K562 (cell line): ENCODE measurements around the gene ECD. TPM values are rescaled to one million over a fixed set of nuclear protein-coding genes. Genes with fewer than 3 reads are reported as not detected.
"Not testable (repeated sequence)": the region's sequence is repeated elsewhere in the genome, so short reads cannot be mapped to it uniquely, and the experiment has no call there.

Experiments
- ATAC-seq: fragments of 200-7000 bp; cut with Tn5 transposase; 3 replicates; pipeline ENCODE4 v1.9.1; 2020; ENCODE audit warnings: moderate library complexity
- BruUV-seq: library from RNA; stranded (reverse); fragments of 400-500 nt; replicated peaks from 2 replicates; lab custom pipeline; 2021; lab: Mats Ljungman, UMichigan
- CTCF ChIA-PET: fragments of 300-600 bp; formaldehyde crosslinking; extraction: SDS; loops from one replicate; lab custom pipeline; 2021; ENCODE audit warnings: low intra/inter-chr PET ratio; lab: Yijun Ruan, JAX
- POLR2A ChIA-PET: fragments of 300-600, 350-650 bp; sonication (Branson Sonifier 250); formaldehyde crosslinking; extraction: SDS; loops from one replicate; lab custom pipeline; 2021; ENCODE audit warnings: antibody characterized with exemption, inconsistent platforms; lab: Yijun Ruan, JAX
- DNase-seq, 4 experiments: peaks; one replicate each; pipeline versions ENCODE4 v3.0.0 to v3.0.0-alpha.2; 2011 to 2018; ENCODE audit warnings: low spot score in 3 of 4, mixed read lengths in 3 of 4; ENCODE audit errors: extremely low read depth in 1 of 4
- FAIRE-seq: peaks from 2 replicates; lab custom pipeline; 2011; peaks lifted over from hg19 to GRCh38; lab: Jason Lieb, UNC
- H2AFZ ChIP-seq: 2 replicates; pipeline ENCODE4 v1.6.0; 2011; ENCODE audit warnings: low read depth, low read length, control low read depth, inconsistent platforms
- H3K27ac ChIP-seq: fragments of 200-600 bp; 3 replicates; pipeline ENCODE4 v1.8.0; 2011; ENCODE audit warnings: low read depth, mild to moderate bottlenecking, control low read depth, inconsistent platforms, low read length, moderate library complexity, mixed read lengths; ENCODE audit errors: extremely low read depth
- H3K27me3 ChIP-seq, 2 experiments: fragments of 300-600 bp in 1 of 2; 2 replicates in 1 of 2; 3 replicates in 1 of 2; pipeline versions ENCODE4 v1.6.0 to v1.8.0; 2011; ENCODE audit warnings: inconsistent platforms in 2 of 2, low read length in 2 of 2, mild to moderate bottlenecking in 1 of 2, mixed read lengths in 1 of 2, moderate library complexity in 1 of 2; ENCODE audit not compliant: control insufficient read depth in 2 of 2, insufficient read depth in 2 of 2
- H3K36me3 ChIP-seq: fragments of 300-600 bp; 3 replicates; pipeline ENCODE4 v1.8.0; 2011; ENCODE audit warnings: mild to moderate bottlenecking, low read length, inconsistent platforms; ENCODE audit not compliant: control insufficient read depth, insufficient read depth
- H3K4me1 ChIP-seq, 2 experiments: fragments of 200-600 bp in 1 of 2; replicated peaks in 1 of 2; 2 replicates in 1 of 2; 3 replicates in 1 of 2; pipeline versions ENCODE4 v1.5.1 to v1.8.0; 2011; ENCODE audit warnings: inconsistent platforms in 2 of 2, low read length in 2 of 2, mild to moderate bottlenecking in 1 of 2, mixed read lengths in 1 of 2, moderate library complexity in 1 of 2; ENCODE audit not compliant: control insufficient read depth in 2 of 2, insufficient read depth in 2 of 2
- H3K4me2 ChIP-seq: 2 replicates; pipeline ENCODE4 v1.6.1; 2011; ENCODE audit warnings: low read length, control low read depth, inconsistent platforms, mixed read lengths; ENCODE audit not compliant: insufficient read depth
- H3K4me3 ChIP-seq: fragments of 200-600 bp; sonication (generic), shearing (Covaris generic); 2 replicates; pipeline ENCODE4 v1.5.1; 2016; ENCODE audit warnings: control low read depth, inconsistent platforms
- H3K79me2 ChIP-seq: fragments of 200-600 bp; 3 replicates; pipeline ENCODE4 v1.8.0; 2011; ENCODE audit warnings: low read length, inconsistent platforms; ENCODE audit not compliant: control insufficient read depth, insufficient read depth
- H3K9ac ChIP-seq, 2 experiments: 2 replicates each; pipeline versions ENCODE4 v1.6.0 to v1.6.1; 2011; ENCODE audit warnings: low read depth in 2 of 2, low read length in 2 of 2, control low read depth in 1 of 2, inconsistent platforms in 1 of 2, mild to moderate bottlenecking in 1 of 2, mixed read lengths in 1 of 2; ENCODE audit not compliant: insufficient read depth in 1 of 2
- H3K9me1 ChIP-seq: one replicate; pipeline ENCODE4 v1.6.0; 2011; ENCODE audit warnings: inconsistent platforms, mild to moderate bottlenecking, low read length, moderate library complexity; ENCODE audit not compliant: control insufficient read depth, insufficient read depth
- H3K9me3 ChIP-seq: replicated peaks from 2 replicates; pipeline ENCODE4 v1.5.1; 2011; ENCODE audit warnings: low read depth, low read length, inconsistent platforms; ENCODE audit not compliant: control insufficient read depth, insufficient read depth
- H4K20me1 ChIP-seq: replicated peaks from 2 replicates; pipeline ENCODE4 v1.6.1; 2011; ENCODE audit warnings: low read length, inconsistent platforms, mixed read lengths; ENCODE audit not compliant: control insufficient read depth, insufficient read depth
- ARID2 ChIP-seq: fragments of 450-650 bp; IDR thresholded peaks from 2 replicates; pipeline ENCODE4 v1.6.1; 2017; ENCODE audit warnings: antibody characterized with exemption, mild to moderate bottlenecking
- ARID4B ChIP-seq: sonication (generic); formaldehyde crosslinking; IDR thresholded peaks from 2 replicates; pipeline ENCODE4 v1.8.0; 2022; ENCODE audit warnings: mild to moderate bottlenecking, missing genetic modification reagents
- ASH1L ChIP-seq: fragments of 450-650 bp; IDR thresholded peaks from 2 replicates; pipeline ENCODE4 v1.6.1; 2018; ENCODE audit warnings: borderline replicate concordance, mild to moderate bottlenecking, low read depth; ENCODE audit not compliant: partially characterized antibody
- C11orf30 ChIP-seq: fragments of 450-650 bp; IDR thresholded peaks from 2 replicates; pipeline ENCODE4 v1.6.1; 2016; ENCODE audit warnings: low read depth, mild to moderate bottlenecking
- CC2D1A ChIP-seq: fragments of 450-650 bp; IDR thresholded peaks from 2 replicates; pipeline ENCODE4 v1.6.1; 2017; ENCODE audit warnings: mild to moderate bottlenecking
- CHAMP1 ChIP-seq: fragments of 450-650 bp; IDR thresholded peaks from 2 replicates; pipeline ENCODE4 v1.6.1; 2016; ENCODE audit warnings: mild to moderate bottlenecking
- FOS ChIP-seq: IDR thresholded peaks from 3 replicates; pipeline ENCODE4 v1.6.1; 2011; ENCODE audit not compliant: insufficient read length; ENCODE audit errors: extremely low read depth
- FOXA3 ChIP-seq, 2 experiments: fragments of 450-650 bp in 1 of 2; sonication (generic) in 1 of 2; formaldehyde crosslinking; IDR thresholded peaks in 1 of 2; conservative IDR thresholded peaks in 1 of 2; 2 replicates each; pipeline versions ENCODE4 v1.4.0 to v1.8.0; 2020 to 2022; ENCODE audit warnings: mild to moderate bottlenecking in 2 of 2, missing genetic modification reagents in 1 of 2
- FOXK1 ChIP-seq: sonication (generic); formaldehyde crosslinking; IDR thresholded peaks from 2 replicates; pipeline ENCODE4 v1.8.0; 2022; ENCODE audit warnings: missing genetic modification reagents, mild to moderate bottlenecking, borderline replicate concordance
- FOXM1 ChIP-seq, 2 experiments: fragments of 450-650 bp in 1 of 2; sonication (generic) in 1 of 2; formaldehyde crosslinking in 1 of 2; IDR thresholded peaks; 2 replicates each; pipeline versions ENCODE4 v1.6.1 to v1.9.0; 2017 to 2022; ENCODE audit warnings: low read depth in 2 of 2, mild to moderate bottlenecking in 2 of 2, missing genetic modification reagents in 1 of 2, moderate library complexity in 1 of 2
- MBD2 ChIP-seq: sonication (generic); IDR thresholded peaks from 2 replicates; pipeline ENCODE4 v1.6.1; 2016; ENCODE audit warnings: low read depth, borderline replicate concordance
- RBM25 ChIP-seq: fragments of 200-400 bp; formaldehyde crosslinking; IDR thresholded peaks from 2 replicates; pipeline ENCODE4 v1.6.1; 2018; ENCODE audit warnings: low read length, low read depth, moderate library complexity; ENCODE audit not compliant: severe bottlenecking
- TRIM28 ChIP-seq: fragments of 450-650 bp; IDR thresholded peaks from 2 replicates; pipeline ENCODE4 v1.6.1; 2017
- ZNF316 ChIP-seq: fragments of 450-650 bp; IDR thresholded peaks from 2 replicates; pipeline ENCODE4 v1.6.1; 2016
- WGBS: fragments of 100-300 bp; shearing (Covaris generic); methylation state at CpG from one replicate; pipeline ENCODE4 v1.1.6; 2016; ENCODE audit warnings: low coverage, mixed read lengths; ENCODE audit not compliant: insufficient coverage; ENCODE audit errors: missing lambda C conversion rate; 5-methylcytosine and 5-hydroxymethylcytosine counted together
- in situ Hi-C: fragments of 300-500 bp; cut with MboI; formaldehyde crosslinking; loops from 4 replicates; pipeline ENCODE4 v1.15.0; 2018; ENCODE audit warnings: inconsistent platforms, mixed read lengths
- intact Hi-C: fragments of 100-400 bp; cut with micrococcal nuclease; formaldehyde crosslinking; loops from 2 replicates; pipeline ENCODE4 v1.14.2; 2022
- polyA plus RNA-seq, 8 experiments: library from polyadenylated mRNA; depleted of rRNA in 4 of 8; stranded (reverse) in 5 of 8; unstranded in 3 of 8; fragments of >200 nt; fragmentation: Nextera tagmentation in 2 of 8; fragmentation: Illumina TruSeq in 1 of 8; extraction: Ambion mirVana in 2 of 8; extraction: Trizol in 1 of 8; gene quantifications; 2 replicates each; pipeline versions ENCODE4 v1.2.1 to v1.2.3, GENCODE V29; 2011 to 2014; ENCODE audit warnings: inconsistent platforms in 1 of 8, missing spikeins in 1 of 8
- total RNA-seq, 7 experiments: library from RNA; depleted of rRNA in 6 of 7; stranded (reverse); fragments of >200 nt in 6 of 7; fragmentation: Illumina TruSeq in 2 of 7; extraction: Trizol in 2 of 7; gene quantifications; 2 replicates each; pipeline versions ENCODE4 v1.2.1 to v1.2.3, GENCODE V29; 2011 to 2021; ENCODE audit warnings: low replicate concordance in 1 of 7

ECD gene
- total and polyA plus RNA-seq, 9 of the 15 experiments (the other 6 are each of a cell fraction or from before 2014, with no cell fraction given) = 33.5 to 79.9 (median 53.2) TPM

- TF ChIP-seq ARID4B = no peak
- TF ChIP-seq ARID2 = no peak
- TF ChIP-seq FOXK1 (CRISPR knock-in tag) = no peak
- peak; percentile 56 for TF ChIP-seq C11orf30
- peak; percentile 49; the same call in 1 of the 2 replicates for TF ChIP-seq TRIM28
Observed at GRCh38 chr10:73110345-73110849, 57.4 kb downstream of the ECD start, which contains the start of gene NUDT13 (continued).

- H3K27me3 ChIP-seq; H3K9me1 ChIP-seq; H3K79me2 ChIP-seq; intact Hi-C loops; H3K9me3 ChIP-seq; in situ Hi-C loops; H3K9ac ChIP-seq; FAIRE-seq; ATAC-seq; H2AFZ ChIP-seq; H3K27ac ChIP-seq; H4K20me1 ChIP-seq; DNase-seq; H3K4me2 ChIP-seq; H3K4me3 ChIP-seq; BruUV-seq; CTCF ChIA-PET; H3K4me1 ChIP-seq; TF ChIP-seq FOXM1 (CRISPR knock-in tag; IDR thresholded peaks at IDR 0.05; ENCODE audit: low read depth): not testable (repeated sequence)
- POLR2A ChIA-PET = interaction anchor here (1.3 to 8.1 kb wide), 3 partner anchors 12 to 59 kb away, joined by 3 to 112 read pairs (median 4); partner anchors contain the start of genes ECD, FAM149B1 and P4HA1
- peaks cover 12% of the 10 kb centered on the region; the same call in 1 of the 3 replicates for H3K36me3 ChIP-seq
- 94% methylated on average over 4 of the region's 4 CpGs for WGBS
- TF ChIP-seq RBM25 = peak; percentile 39
- TF ChIP-seq ZNF316 = peak; percentile 78
- TF ChIP-seq FOXA3 (CRISPR knock-in tag; conservative IDR thresholded peaks at IDR 0.05 in 1 of 2, IDR thresholded peaks at IDR 0.05 in 1 of 2) = 0 out of 4 replicates have a peak, but pooled peaks of 1 of the 2 experiments have one; percentile 45
- TF ChIP-seq CC2D1A = peak; percentile 88
- peak; percentile 50 for TF ChIP-seq FOS
- TF ChIP-seq MBD2 = peak; percentile 84; the same call in 1 of the 2 replicates
- 0 out of 2 replicates have a peak, but pooled peaks have one; percentile 43 for TF ChIP-seq CHAMP1
- TF ChIP-seq ASH1L = peak; percentile 91
- peak; percentile 7; the same call in 1 of the 2 replicates for TF ChIP-seq C11orf30
- TF ChIP-seq FOXM1 (IDR thresholded peaks at IDR 0.05; ENCODE audit: low read depth) = 0 out of 2 replicates have a peak, but pooled peaks have one; percentile 18
Observed at GRCh38 chr10:73109248-73109652, 58.6 kb downstream of the ECD start.
